ENCODE measurements around the gene LCMT2. TPM values are rescaled to one million over a fixed set of nuclear protein-coding genes. Genes with fewer than 3 reads are reported as not detected.

LCMT2 gene
- total RNA-seq, 1 experiment from 2014 or later = 12.1 TPM

GRCh38 chr15:43302205-43302817 is 28.1 kb downstream of the LCMT2 start, which contains the start of gene TGM7:
Gene TGM7 (minus strand): TSS chr15:43302255.
- no peaks in the 10 kb centered on the region for H3K36me3 ChIP-seq (ENCODE audit: control insufficient read depth, insufficient read depth, low read length)
- POLR2A ChIA-PET = no interaction called here
- peaks cover 8% of the 10 kb centered on the region; the same call in 1 of the 2 replicates for H3K27me3 ChIP-seq (ENCODE audit: control insufficient read depth, insufficient read depth, low read length)
- TF ChIP-seq CTCF (IDR thresholded peaks at IDR 0.05) (no peak), POLR2AphosphoS5 (IDR thresholded peaks at IDR 0.05; ENCODE audit: low read depth, low read length) (no peak), SIN3A (IDR thresholded peaks at IDR 0.05; ENCODE audit: borderline replicate concordance, insufficient read depth, low read depth, low read length) (no peak), REST (IDR thresholded peaks at IDR 0.05; ENCODE audit: insufficient read depth in 1 of 2, low read depth in 2 of 2, low read length in 1 of 2) (no peak), TCF7L2 (IDR thresholded peaks at IDR 0.05; ENCODE audit: low read depth, low read length) (no peak)
- no peaks in the 10 kb centered on the region for H3K4me1 ChIP-seq (ENCODE audit: control insufficient read depth, insufficient read depth, low read length)
- CTCF ChIA-PET = interaction anchor here (0.6 to 0.7 kb wide), 2 partner anchors 17 to 77 kb away, joined by 3 read pairs; no protein-coding TSS in a partner anchor
- in situ Hi-C loops (cut with HindIII; ENCODE audit: low pct_unique_long_range_greater_than_20kb, low sequenced_read_pairs) (no loop called here), intact Hi-C loops (cut with micrococcal nuclease; ENCODE audit: unreplicated experiment) (no loop called here)
- ATAC-seq (no peak), DNase-seq (ENCODE audit: low read depth, low spot score) (no peak)
- BruUV-seq (replicated peaks) = no TSS peak
- no peak within 1 kb of the TSS for H3K27ac ChIP-seq (ENCODE audit: low read length)
- no peaks in the 10 kb centered on the region for H3K9me3 ChIP-seq (ENCODE audit: control insufficient read depth, insufficient read depth, low read depth, low read length)
- no peak within 1 kb of the TSS for H3K4me3 ChIP-seq (ENCODE audit: low read depth in 2 of 2, low read length in 2 of 2)

- no peak for DNase-seq (ENCODE audit: low read depth, low spot score)
- in situ Hi-C loops (cut with HindIII; ENCODE audit: low pct_unique_long_range_greater_than_20kb, low sequenced_read_pairs) (no loop called here), intact Hi-C loops (cut with micrococcal nuclease; ENCODE audit: unreplicated experiment) (no loop called here)
- H3K27me3 ChIP-seq (ENCODE audit: control insufficient read depth, insufficient read depth, low read length) = no peaks in the 10 kb centered on the region
- ChIA-PET POLR2A (no interaction called here), CTCF (no interaction called here)
- no peaks in the 10 kb centered on the region for H3K36me3 ChIP-seq (ENCODE audit: control insufficient read depth, insufficient read depth, low read length)
- no peak for TF ChIP-seq CTCF (IDR thresholded peaks at IDR 0.05)
- no peak overlapping the region for H3K27ac ChIP-seq (ENCODE audit: low read length)
- BruUV-seq (replicated peaks) = no TSS peak
- no peak for ATAC-seq
- no peak overlapping the region for H3K4me3 ChIP-seq (ENCODE audit: low read depth in 2 of 2, low read length in 2 of 2)
- no peaks in the 10 kb centered on the region for H3K9me3 ChIP-seq (ENCODE audit: control insufficient read depth, insufficient read depth, low read depth, low read length)
- H3K4me1 ChIP-seq (ENCODE audit: control insufficient read depth, insufficient read depth, low read length) = no peaks in the 10 kb centered on the region
These were observed 30.5 kb downstream of the LCMT2 start for GRCh38 chr15:43299884-43300283.

Measured in Panc1 (cell line).